Common myeloid progenitor, CD34-positive (primary cell): ENCODE data around the gene PIP5K1C.

Experiments
- CTCF ChIA-PET: fragments of 350-600 bp; sonication (Branson Sonifier 250); formaldehyde crosslinking; loops from one replicate; lab custom pipeline; 2021; ENCODE audit warnings: antibody characterized with exemption; lab: Charles Lee
- POLR2A ChIA-PET: fragments of 350-600 bp; sonication (Branson Sonifier 250); formaldehyde crosslinking; loops from one replicate; lab custom pipeline; 2021; ENCODE audit warnings: antibody characterized with exemption; lab: Charles Lee
- DNase-seq, 3 donors: peaks; one replicate each; pipeline versions ENCODE4 v3.0.0 to v3.0.0-alpha.2; 2013
- H3K27ac ChIP-seq, 2 experiments: 1 replicate in 1 of 2; 2 replicates in 1 of 2; pipeline ENCODE4 v1.7.0; 2013; ENCODE audit warnings: inconsistent platforms in 2 of 2, low read length in 2 of 2, mild to moderate bottlenecking in 2 of 2, low read depth in 1 of 2, moderate library complexity in 1 of 2; ENCODE audit not compliant: severe bottlenecking in 2 of 2, insufficient read depth in 1 of 2, poor library complexity in 1 of 2
- H3K27me3 ChIP-seq, 5 experiments: replicated peaks in 2 of 5; 1 replicate in 3 of 5; 2 replicates in 2 of 5; pipeline versions ENCODE4 v1.6.1 to v1.7.0; 2013; ENCODE audit warnings: low read length in 4 of 5, mild to moderate bottlenecking in 2 of 5, moderate library complexity in 2 of 5, inconsistent platforms in 1 of 5; ENCODE audit not compliant: insufficient read depth in 5 of 5, control insufficient read depth in 4 of 5
- H3K36me3 ChIP-seq, 4 experiments: 1 replicate in 2 of 4; 2 replicates in 2 of 4; pipeline versions ENCODE4 v1.6.1 to v1.7.0; 2013; ENCODE audit warnings: low read length in 3 of 4, control low read depth in 1 of 4, mild to moderate bottlenecking in 1 of 4; ENCODE audit not compliant: control insufficient read depth in 4 of 4, insufficient read depth in 4 of 4
- H3K4me1 ChIP-seq, 4 experiments: 1 replicate in 3 of 4; 2 replicates in 1 of 4; pipeline versions ENCODE4 v1.6.1 to v1.7.1; 2013; ENCODE audit warnings: low read length in 3 of 4, mild to moderate bottlenecking in 3 of 4, control low read depth in 1 of 4, inconsistent platforms in 1 of 4, moderate library complexity in 1 of 4; ENCODE audit not compliant: control insufficient read depth in 4 of 4, insufficient read depth in 4 of 4; ENCODE audit errors: control extremely low read depth in 1 of 4
- H3K4me3 ChIP-seq, 7 experiments: 1 replicate in 4 of 7; 2 replicates in 3 of 7; pipeline versions ENCODE4 v1.5.1 to v1.7.0; 2013; ENCODE audit warnings: mild to moderate bottlenecking in 7 of 7, low read length in 6 of 7, moderate library complexity in 6 of 7, inconsistent platforms in 2 of 7, low read depth in 2 of 7, control low read depth in 1 of 7; ENCODE audit not compliant: insufficient read depth in 4 of 7, control insufficient read depth in 1 of 7; ENCODE audit errors: extremely low read depth in 1 of 7
- H3K9me3 ChIP-seq, 5 experiments: 1 replicate in 4 of 5; 2 replicates in 1 of 5; pipeline versions ENCODE4 v1.6.1 to v1.7.1; 2013; ENCODE audit warnings: low read length in 4 of 5, mild to moderate bottlenecking in 2 of 5, inconsistent platforms in 1 of 5, low read depth in 1 of 5, moderate library complexity in 1 of 5; ENCODE audit not compliant: control insufficient read depth in 4 of 5, insufficient read depth in 2 of 5; ENCODE audit errors: control extremely low read depth in 1 of 5
- WGBS: methylation state at CpG from one replicate; pipeline ENCODE4 v1.1.5; 2013; ENCODE audit not compliant: insufficient coverage; 5-methylcytosine and 5-hydroxymethylcytosine counted together

Gene PIP5K1C

GRCh38 chr19:3730457-3730958 lies 30.2 kb upstream of the PIP5K1C start:
- DNase-seq, result no peak
- no peaks in the 10 kb centered on the region for H3K4me1 ChIP-seq
- H3K9me3 ChIP-seq, result no peaks in the 10 kb centered on the region
- 98% methylated on average over 32 of the region's 32 CpGs for whole genome bisulfite sequencing
- no peaks in the 10 kb centered on the region for H3K36me3 ChIP-seq
- peaks cover 0 to 4% (median 0%) of the 10 kb centered on the region in 5 experiments for H3K27me3 ChIP-seq
- ChIA-PET POLR2A (no interaction called here), CTCF (interaction anchor here (1.4 to 2.4 kb wide), 2 partner anchors 69 to 92 kb away, joined by 3 to 5 read pairs; no protein-coding TSS in a partner anchor)
- H3K27ac ChIP-seq, result no peak overlapping the region
- no peak overlapping the region for H3K4me3 ChIP-seq

GRCh38 chr19:3725640-3726310 lies 25.5 kb upstream of the PIP5K1C start:
- DNase-seq, result no peak
- 40% methylated on average over 6 of the region's 14 CpGs for WGBS
- Histone ChIP-seq H3K27ac (no peak overlapping the region), H3K4me1 (peaks cover 0 to 10% (median 7%) of the 10 kb centered on the region in 4 experiments), H3K4me3 (no peak overlapping the region), H3K36me3 (no peaks in the 10 kb centered on the region), H3K9me3 (no peaks in the 10 kb centered on the region), H3K27me3 (peaks cover 0 to 37% (median 13%) of the 10 kb centered on the region in 5 experiments)
- ChIA-PET POLR2A (no interaction called here), CTCF (interaction anchor here (1.3 kb wide), 1 partner anchor 18 kb away, joined by 3 read pairs; no protein-coding TSS in a partner anchor)

DNA sequence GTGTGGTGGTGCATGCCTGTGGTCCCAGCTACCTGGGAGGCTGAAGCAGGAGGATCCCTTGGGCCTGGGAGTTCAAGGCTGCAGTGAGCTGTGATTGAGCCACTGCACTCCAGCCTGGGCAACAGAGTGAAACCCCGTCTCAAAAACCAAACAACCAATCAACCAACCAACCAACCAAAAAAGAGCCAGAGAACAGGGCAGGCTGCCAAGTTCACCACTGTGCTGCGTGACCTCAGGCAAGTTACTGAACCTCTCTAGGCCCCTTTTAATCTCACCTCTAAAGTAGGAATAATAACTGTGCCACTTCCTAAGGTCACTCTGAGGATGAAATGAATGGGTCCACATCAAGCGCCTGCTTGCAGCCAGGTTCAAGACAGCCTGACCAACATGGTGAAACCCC lies 24.9 kb upstream of the PIP5K1C start:
- DNase-seq, result no peak
- H3K27ac ChIP-seq, result no peak overlapping the region
- H3K27me3 ChIP-seq, result peaks cover under 1 to 44% (median 13%) of the 10 kb centered on the region in 5 experiments
- H3K4me1 ChIP-seq, result peaks cover 0 to 10% (median 9%) of the 10 kb centered on the region in 4 experiments
- ChIA-PET CTCF (interaction anchor here (1.3 kb wide), 1 partner anchor 18 kb away, joined by 3 read pairs; no protein-coding TSS in a partner anchor), POLR2A (no interaction called here)
- no peak overlapping the region for H3K4me3 ChIP-seq
- no peaks in the 10 kb centered on the region for H3K9me3 ChIP-seq
- no peaks in the 10 kb centered on the region for H3K36me3 ChIP-seq
- WGBS, result 93% methylated on average over 2 of the region's 3 CpGs

GRCh38 chr19:3723883-3724282 lies 23.6 kb upstream of the PIP5K1C start:
- ChIA-PET POLR2A (interaction anchor here (0.6 kb wide), 1 partner anchor 1518 kb away, joined by 3 read pairs; no protein-coding TSS in a partner anchor), CTCF (interaction anchor here (1.0 to 1.1 kb wide), 2 partner anchors 18 to 34 kb away, joined by 3 read pairs; no protein-coding TSS in a partner anchor)
- peaks cover 2 to 48% (median 14%) of the 10 kb centered on the region in 5 experiments for H3K27me3 ChIP-seq
- no peak overlapping the region for H3K27ac ChIP-seq
- H3K4me1 ChIP-seq, result peaks cover 0 to 10% (median 9%) of the 10 kb centered on the region in 4 experiments
- H3K36me3 ChIP-seq, result no peaks in the 10 kb centered on the region
- H3K4me3 ChIP-seq, result no peak overlapping the region
- WGBS, result 57% methylated on average over 4 of the region's 8 CpGs
- no peak for DNase-seq
- H3K9me3 ChIP-seq, result no peaks in the 10 kb centered on the region

DNA sequence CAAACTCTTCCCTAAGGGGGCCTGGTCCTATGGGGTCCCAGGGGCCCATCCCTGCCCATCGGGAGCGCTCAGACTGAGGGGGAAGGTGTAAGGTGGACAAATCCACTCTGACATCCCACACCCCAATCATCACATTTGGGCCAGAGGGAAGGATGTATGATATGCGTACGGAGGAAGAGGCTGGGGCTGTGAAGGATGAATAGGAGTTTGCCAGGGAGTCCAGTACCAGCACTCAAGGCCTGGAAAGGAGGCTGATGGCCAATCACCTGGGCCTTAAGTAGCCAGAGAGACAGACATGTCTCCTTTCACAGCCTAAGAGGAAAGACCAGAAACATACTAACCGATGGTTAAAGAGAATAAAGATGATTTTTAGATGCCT lies 22.8 kb upstream of the PIP5K1C start:
- Histone ChIP-seq H3K4me1 (peaks cover 0 to 10% (median 9%) of the 10 kb centered on the region in 4 experiments), H3K27me3 (peaks cover 2 to 48% (median 14%) of the 10 kb centered on the region in 5 experiments), H3K27ac (no peak overlapping the region), H3K4me3 (no peak overlapping the region), H3K9me3 (no peaks in the 10 kb centered on the region), H3K36me3 (no peaks in the 10 kb centered on the region)
- ChIA-PET POLR2A (no interaction called here), CTCF (interaction anchor here (1.7 kb wide), 1 partner anchor 10 kb away, joined by 5 read pairs; no protein-coding TSS in a partner anchor)
- no CpG with 5 or more reads among the region's 5 CpGs for WGBS
- DNase-seq, result no peak

- CTCF ChIA-PET, result interaction anchor here (1.7 kb wide), 1 partner anchor 10 kb away, joined by 5 read pairs; no protein-coding TSS in a partner anchor
- WGBS, result 19% methylated on average over 9 of the region's 30 CpGs
- no peaks in the 10 kb centered on the region for H3K36me3 ChIP-seq
- H3K4me1 ChIP-seq, result peaks cover 0 to 10% (median 9%) of the 10 kb centered on the region in 4 experiments
- no peak overlapping the region for H3K27ac ChIP-seq
- H3K9me3 ChIP-seq, result no peaks in the 10 kb centered on the region
- no peak for DNase-seq
- peak overlapping the region in 1 of 7 experiments; percentile 58 for H3K4me3 ChIP-seq
- H3K27me3 ChIP-seq, result peaks cover 2 to 48% (median 14%) of the 10 kb centered on the region in 5 experiments
- POLR2A ChIA-PET, result no interaction called here
These were observed 22.3 kb upstream of the PIP5K1C start for GRCh38 chr19:3722443-3723109.
